Measurements from ENCODE around the gene BMERB1.
"Not testable (repeated sequence)": the region's sequence is repeated elsewhere in the genome, so short reads cannot be mapped to it uniquely, and the experiment has no call there.

Gene BMERB1

DNA sequence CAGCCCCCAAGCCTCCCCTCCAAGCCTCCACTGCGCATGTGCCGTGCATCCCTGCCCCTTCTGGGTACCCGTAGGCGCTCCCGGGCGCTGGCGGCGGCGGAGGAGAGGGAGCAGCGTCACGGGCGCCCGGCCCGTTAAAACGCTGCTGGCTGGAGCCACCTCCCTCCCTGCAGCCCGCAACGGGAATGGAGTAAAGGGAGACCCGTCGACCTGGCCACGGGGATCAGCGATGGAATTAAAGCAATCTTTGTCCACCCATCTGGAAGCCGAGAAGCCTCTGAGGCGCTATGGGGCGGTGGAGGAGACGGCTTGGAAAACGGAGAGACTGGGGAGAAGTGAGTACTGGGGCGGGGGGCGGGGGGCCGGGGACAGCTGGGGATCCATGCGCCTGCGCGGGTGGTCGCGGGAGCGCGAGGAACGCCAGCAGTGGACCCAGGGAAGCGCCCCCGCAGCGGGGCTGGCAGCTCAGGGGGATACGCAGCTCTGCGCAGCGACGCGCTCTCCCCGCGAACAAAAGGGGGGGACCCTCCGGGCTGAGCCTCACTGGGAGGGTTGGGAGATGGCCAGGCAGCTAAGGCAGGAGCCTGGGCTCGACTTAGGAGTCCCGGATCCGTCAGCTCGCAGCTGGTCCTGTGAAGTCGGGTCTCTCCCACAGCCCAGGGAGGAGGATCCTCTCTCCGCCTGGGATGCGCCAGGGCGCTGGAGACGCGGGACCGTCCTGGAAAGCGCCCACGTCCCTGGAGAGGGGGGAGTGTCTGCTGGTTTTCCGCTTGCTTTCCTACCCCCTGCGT, at the start of gene BMERB1:
BMERB1 (plus strand) TSS at position 164 of the 791 bp plus-strand sequence; CDS start at position 230, 66 bp downstream.
- peak; percentile 59 for DNase-seq

DNA sequence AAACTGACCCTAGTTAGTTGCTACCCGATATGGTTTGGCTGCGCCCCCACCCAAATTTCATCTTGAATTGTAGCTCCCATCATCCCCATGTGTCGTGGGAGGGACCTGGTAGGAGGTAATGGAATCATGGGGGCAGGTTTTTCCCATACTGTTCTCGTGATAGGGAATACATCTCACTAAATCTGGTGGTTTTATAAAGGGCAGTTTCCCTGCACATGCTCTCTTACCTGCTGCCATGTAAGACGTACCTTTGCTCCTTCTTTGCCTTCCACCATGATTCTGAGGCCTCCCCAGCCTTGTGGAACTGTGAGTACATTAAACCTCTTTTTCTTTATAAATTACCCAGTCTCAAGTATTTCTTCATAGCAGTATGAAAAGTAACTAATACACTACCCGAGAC, 46.3 kb upstream of the BMERB1 start:
- not testable (repeated sequence) for DNase-seq

DNA sequence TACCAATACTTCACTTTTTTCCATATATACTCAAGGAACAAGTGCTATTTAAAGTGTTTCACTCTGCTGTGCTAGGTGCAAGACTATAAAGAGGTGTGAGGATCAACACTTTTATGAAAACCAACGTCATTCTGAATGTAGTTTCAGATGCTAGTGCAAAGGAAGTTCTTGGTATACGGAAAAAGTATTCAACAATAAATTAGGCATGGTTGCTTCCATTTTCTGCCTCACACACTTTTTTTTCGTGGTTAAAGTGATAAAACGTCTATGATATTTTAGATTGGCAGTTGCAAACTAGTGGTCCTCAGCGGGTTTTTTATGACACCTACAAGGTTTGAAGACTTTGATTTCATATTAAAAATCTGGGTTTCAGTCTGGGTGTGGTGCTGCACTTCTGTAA, 44.5 kb upstream of the BMERB1 start:
- not testable (repeated sequence) for DNase-seq

DNA sequence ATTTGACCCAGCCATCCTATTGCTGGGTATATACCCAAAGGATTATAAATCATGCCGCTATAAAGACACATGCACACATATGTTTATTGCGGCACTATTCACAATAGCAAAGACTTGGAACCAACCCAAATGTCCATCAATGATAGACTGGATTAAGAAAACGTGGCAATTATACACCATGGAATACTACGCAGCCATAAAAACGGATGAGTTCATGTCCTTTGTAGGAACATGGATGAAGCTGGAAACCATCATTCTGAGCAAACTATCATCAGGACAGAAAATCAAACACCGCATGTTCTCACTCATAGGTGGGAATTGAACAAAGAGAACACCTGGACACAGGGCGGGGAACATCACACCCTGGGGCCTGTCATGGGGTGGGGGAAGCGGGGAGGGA, 41.4 kb upstream of the BMERB1 start:
- DNase-seq: not testable (repeated sequence)

DNA sequence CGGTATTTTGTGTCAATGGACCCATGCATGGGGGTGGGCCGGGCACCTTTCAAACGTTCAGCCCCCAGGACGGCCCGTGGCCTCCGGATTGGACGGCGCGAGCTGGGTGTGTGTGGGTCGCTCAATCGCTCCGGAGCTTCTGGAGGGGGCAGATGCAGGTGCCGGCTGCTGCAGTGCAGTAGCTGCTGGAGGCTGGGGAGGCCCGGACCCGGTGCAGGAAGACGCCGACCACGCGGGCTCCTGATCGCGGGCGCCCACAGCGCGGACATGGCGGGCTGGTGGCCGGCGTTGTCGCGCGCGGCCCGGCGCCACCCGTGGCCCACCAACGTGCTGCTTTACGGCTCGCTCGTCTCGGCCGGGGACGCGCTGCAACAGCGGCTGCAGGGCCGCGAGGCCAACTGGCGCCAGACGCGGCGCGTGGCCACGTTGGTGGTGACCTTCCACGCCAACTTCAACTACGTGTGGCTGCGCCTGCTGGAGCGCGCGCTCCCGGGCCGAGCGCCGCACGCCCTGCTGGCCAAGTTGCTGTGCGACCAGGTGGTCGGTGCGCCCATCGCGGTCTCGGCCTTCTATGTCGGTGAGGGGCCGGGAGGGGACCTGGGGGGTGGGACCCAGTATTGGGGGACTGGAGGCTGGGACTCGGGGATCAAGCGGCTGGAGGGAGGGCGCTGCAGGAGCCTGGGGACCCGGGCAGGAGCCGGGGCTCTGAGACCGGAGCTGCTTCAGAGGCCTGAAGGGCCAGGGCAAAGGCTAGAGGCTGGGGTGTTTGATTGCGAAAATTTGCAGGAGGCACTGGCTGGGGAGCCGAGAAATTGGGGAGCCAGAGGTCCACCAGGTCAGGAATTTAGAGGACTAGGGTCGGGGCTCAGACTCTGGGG, 38.5 kb upstream of the BMERB1 start, which contains the start of gene MPV17L:
MPV17L (plus strand) TSS at position 124 of the 878 bp plus-strand sequence; CDS start at position 268, 144 bp downstream.
- peak; percentile 75 for DNase-seq

DNA sequence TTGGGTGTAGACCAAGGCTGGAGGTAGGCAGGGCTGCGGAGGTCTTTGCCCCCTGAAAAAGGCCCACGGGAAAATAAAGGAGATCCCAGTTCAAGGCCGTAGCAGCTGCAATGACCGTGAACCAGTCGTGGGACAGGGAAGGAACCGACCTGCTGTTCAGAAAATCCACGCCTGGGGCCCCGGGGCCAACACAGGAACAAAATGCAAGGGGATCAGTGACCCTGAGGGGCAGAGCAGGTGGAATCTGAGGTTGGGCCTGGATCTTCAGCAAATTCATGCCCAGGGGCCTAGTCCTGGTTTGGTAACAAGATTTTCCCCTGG, 37.9 kb upstream of the BMERB1 start:
- not testable (repeated sequence) for DNase-seq

- DNase-seq: no peak
Observed at GRCh38 chr16:15396948-15397594, 37.3 kb upstream of the BMERB1 start.

- DNase-seq: no peak
Observed at GRCh38 chr16:15398618-15399316, 35.6 kb upstream of the BMERB1 start.

DNA sequence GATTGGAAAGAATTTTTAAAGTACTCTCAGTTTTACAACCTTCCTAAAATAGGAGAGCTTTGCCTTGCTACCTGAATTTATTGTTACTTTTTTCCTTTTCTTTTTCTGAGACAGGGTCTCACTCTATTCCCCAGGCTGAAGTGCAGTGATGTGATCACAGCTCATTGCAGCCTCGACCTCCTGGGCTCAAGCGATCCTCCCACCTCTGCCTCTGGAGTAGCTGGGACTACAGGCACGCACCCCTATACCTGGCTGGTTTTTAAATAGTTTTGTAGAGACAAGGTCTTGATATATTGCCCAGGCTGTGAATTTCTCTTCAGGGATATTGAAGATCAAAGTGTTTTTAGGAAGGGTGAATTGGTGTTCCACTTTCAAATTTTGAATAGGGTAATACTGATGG, 35.1 kb upstream of the BMERB1 start:
- no peak for DNase-seq

DNA sequence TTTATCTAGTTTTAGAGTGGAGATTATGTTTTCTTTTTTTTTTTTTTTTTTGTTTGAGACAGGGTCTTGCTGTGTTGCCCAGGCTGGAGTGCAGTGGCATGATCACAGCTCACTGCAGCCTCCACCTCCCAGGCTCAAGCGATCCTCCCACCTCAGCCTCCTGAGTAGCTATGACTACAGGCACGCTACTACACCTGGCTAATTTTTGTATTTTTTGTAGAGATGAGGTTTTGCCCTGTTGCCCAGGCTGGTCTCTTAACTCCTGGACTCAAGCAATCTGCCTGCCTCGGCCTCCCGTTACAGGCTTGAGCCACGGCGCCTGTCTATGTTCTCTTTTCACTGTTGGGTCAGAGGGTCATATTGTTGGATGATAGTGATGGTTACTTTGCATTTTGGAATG, 34.1 kb upstream of the BMERB1 start:
- not testable (repeated sequence) for DNase-seq

- DNase-seq: no peak
Observed at GRCh38 chr16:15401972-15402371, 32.4 kb upstream of the BMERB1 start.

GRCh38 chr16:15403392-15403995, 30.9 kb upstream of the BMERB1 start:
- DNase-seq: no peak

- not testable (repeated sequence) for DNase-seq
Observed at GRCh38 chr16:15404091-15404490, 30.3 kb upstream of the BMERB1 start.

DNA sequence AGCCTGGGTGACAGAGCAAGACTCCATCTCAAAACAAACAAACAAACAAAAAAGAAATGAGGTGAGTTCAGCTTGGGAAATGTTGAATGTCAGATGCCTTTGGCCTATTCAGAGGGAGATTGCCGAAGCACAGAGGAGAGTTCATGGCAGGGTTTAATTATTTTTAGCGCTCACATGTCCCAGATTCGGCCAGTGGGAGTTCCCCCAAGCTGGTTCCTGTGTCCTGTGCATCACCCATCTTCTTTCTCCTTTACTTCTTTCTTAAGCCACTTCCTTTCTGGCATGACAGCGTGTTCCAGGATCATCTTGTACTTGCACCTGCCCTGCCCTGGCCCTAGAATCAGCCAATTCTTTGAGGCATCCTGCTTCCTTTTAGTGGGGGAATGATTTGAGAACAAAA, 29.6 kb upstream of the BMERB1 start:
- no peak for DNase-seq

DNA sequence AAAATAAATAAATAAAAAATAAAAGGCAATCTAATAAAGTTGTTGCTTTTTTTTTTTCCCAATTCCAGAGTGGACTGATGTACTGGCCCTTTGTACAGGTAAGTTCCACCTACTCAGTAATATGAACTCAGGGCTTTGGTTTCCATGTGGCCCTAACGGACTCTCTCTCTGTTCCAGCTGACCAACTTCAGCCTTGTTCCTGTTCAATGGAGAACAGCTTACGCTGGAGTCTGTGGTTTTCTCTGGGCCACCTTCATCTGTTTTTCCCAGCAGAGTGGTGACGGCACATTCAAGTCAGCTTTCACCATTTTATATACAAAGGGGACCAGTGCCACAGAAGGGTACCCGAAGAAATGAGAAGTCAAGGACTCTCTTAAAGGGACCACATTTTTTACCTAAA, 26.6 kb upstream of the BMERB1 start:
- not testable (repeated sequence) for DNase-seq

DNA sequence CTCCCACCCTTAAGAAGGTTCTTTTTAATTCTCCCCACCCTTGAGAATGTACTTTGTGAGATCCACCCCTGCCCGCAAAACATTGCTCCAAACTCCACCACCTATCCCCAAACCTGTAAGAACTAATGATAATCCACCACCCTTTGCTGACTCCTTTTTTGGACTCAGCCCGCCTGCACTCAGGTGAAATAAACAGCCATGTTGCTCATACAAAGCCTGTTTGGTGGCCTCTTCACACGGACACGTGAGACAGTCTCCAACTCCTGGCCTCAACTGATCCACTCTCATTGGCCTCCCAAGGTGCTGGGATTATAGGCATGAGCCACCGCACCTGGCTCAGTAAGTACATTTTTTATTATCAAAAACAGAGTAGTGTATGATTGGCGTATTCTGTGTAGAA, 24.9 kb upstream of the BMERB1 start:
- not testable (repeated sequence) for DNase-seq

DNA sequence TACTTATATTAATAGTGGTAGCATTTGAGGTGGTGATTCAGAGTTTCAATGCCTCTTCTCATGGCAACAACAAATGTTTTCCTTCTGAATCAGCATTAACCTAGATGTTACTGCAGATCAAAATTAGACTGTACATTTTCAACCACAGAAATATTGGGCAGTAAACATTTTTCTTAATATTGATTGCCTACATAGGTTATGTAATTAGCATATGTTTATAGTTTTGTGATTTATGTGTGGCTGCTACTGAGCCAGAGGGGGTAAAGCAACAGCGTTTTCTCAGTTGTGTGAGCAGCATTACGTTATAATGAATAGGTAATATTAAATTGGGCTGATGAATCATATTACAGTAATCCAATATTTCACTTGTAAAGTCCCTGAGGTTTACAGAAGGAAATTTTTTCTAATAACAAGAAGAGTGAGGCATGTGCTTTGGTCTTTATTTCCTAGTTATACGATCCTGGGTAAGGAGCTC, 18.8 kb upstream of the BMERB1 start:
- DNase-seq: no peak

DNA sequence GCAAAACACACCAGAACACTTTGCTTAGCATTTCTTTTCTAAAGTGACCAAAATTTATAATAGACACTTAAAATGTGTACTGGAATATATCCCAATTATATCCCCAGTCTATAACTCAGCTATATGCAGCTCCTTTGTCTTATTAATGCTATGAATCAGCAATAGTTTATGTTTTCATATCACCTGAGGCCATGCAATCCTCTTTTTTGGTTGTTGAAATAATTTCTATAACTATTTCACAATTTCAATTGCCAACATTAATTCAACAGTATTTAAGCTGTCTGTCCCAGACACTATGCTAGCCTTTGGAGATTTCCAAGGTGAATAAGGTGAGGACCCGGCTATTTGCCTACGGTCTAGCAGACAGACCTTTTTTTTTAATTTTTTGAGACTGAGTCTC, 17.2 kb upstream of the BMERB1 start:
- no peak for DNase-seq

- DNase-seq: no peak
Observed at GRCh38 chr16:15418206-15418605, 16.2 kb upstream of the BMERB1 start.

DNA sequence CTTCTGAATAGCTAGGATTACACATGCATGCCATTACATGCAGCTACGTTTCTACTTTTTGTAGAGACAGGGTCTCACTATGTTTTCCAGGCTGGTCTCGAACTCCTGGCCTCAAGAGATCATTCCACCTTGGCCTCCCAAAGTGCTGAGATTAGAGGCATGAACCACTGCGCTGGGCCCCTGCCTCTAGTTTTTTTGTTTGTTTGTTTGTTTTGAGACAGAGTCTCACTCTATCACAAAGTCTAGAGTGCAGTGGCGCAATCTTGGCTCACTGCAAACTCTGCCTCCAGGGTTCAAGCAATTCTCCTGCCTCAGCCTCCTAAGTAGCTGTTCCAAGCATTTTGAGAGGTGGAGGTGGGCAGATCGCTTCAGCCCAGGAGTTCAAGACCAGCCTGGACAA, 12.7 kb upstream of the BMERB1 start:
- DNase-seq: not testable (repeated sequence)

DNA sequence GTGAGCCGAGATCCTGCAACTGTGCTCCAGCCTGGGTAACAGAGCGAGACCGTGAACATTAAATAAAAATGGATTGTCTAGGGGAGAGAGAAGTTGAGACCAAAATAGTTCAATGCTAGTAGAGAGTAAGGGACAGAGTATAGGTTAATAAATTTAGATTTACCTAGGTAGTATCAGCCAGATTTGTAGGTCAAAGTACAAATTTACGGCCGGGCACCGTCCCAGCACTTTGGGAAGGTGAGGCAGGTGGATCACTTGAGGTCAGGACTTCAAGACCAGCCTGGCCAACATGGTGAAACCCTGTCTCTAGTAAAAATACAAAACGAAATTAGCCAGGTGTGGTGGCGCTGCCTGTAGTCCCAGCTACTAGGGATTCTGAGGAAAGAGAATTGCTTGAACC, 12.2 kb upstream of the BMERB1 start:
- no peak for DNase-seq

- DNase-seq: no peak
Observed at GRCh38 chr16:15425861-15426260, 8.5 kb upstream of the BMERB1 start.
